Peyer's patch (tissue), 4 donors: ENCODE data around the gene SLC7A9.
"Not testable (repeated sequence)": the region's sequence is repeated elsewhere in the genome, so short reads cannot be mapped to it uniquely, and the experiment has no call there.

Experiments
- CTCF ChIP-seq, 6 experiments: fragments of 450-650 bp in 4 of 6; fragments of 200-600 bp in 2 of 6; sonication (generic) in 1 of 6; IDR thresholded peaks; one replicate each; pipeline ENCODE4 v1.5.1; 2017 to 2019; ENCODE audit warnings: antibody characterized with exemption in 6 of 6, mild to moderate bottlenecking in 3 of 6, moderate library complexity in 1 of 6
- POLR2A ChIP-seq, 2 donors: fragments of 450-650 bp; IDR thresholded peaks; one replicate each; pipeline ENCODE4 v1.5.1; 2017; ENCODE audit warnings: antibody characterized with exemption in 2 of 2, mild to moderate bottlenecking in 2 of 2, moderate library complexity in 2 of 2

DNA sequence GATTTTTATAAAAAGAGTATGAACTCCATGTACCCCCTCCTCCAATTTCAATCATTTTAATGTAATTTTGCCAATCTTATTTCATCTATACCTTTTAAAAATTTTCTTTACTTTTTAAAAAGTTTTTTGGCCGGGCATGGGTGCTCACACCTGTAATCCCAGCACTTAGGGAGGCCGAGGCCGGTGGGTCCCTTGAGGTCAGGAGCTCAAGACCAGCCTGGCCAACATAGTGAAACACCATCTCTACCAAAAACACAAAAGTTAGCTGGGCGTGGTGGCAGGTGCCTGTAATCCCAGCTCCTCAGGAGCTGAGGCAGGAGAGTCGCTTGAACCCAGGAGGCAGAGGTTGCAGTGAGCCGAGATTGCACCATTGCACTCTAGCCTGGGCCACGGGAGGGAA lies 36.2 kb downstream of the SLC7A9 start:
- not testable (repeated sequence) for TF ChIP-seq POLR2A, CTCF (IDR thresholded peaks at IDR 0.05)
